Stimulated activated CD4-positive, alpha-beta T cell treated with anti-CD3 and anti-CD28 coated beads, Interleukin-1b, Interleukin-23, amount 100 ng/mL, for 1 hour (primary cell): ENCODE measurements around the gene DNAAF3.
"Not testable (repeated sequence)": the region's sequence is repeated elsewhere in the genome, so short reads cannot be mapped to it uniquely, and the experiment has no call there.

Source experiments
- DNase-seq, 2 donors: peaks; one replicate each; pipeline ENCODE4 v3.0.0-alpha.2; 2020; ENCODE audit warnings: low read depth in 2 of 2

The DNAAF3 gene

DNA sequence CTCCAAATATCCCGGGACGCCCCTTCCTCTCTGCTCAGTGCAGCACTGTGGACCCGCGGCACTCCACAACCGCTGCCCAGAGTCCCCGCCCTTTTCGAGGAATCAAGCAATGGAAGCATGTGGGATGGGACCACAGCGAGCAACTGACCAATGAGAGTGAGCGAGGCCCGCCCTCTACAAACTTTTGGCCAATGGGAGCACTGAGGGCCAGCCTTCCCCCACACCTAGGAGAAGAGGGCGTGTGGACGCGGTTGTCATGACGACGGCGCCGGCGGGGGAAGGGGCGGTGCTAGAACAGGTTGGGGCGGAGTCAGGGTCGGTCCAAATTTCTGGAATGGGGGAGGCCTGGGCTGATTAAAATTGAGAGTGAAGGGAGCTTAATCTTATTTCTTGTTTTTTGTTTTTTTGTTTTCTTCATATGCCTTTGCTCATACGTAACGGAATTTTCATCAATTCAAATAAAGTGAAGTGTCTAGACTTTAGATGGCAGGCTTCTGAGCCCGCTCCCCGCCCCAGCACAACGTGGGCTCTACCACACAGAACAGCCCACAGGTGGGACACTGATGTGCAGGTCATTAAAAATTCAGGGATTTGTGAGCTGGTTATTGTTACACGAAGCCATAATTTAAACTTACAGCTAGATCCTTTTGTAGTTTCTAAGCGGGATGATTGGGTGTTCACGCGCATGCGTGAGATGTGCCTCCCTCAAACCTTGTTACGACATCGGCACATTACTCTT lies at the start of gene DNAAF3:
DNAAF3 (minus strand) TSS at position 84 of the 739 bp plus-strand sequence. CDS start 200 bp downstream, outside the sequence.
- peak in 1 of 2 donors; percentile 54 for DNase-seq

DNA sequence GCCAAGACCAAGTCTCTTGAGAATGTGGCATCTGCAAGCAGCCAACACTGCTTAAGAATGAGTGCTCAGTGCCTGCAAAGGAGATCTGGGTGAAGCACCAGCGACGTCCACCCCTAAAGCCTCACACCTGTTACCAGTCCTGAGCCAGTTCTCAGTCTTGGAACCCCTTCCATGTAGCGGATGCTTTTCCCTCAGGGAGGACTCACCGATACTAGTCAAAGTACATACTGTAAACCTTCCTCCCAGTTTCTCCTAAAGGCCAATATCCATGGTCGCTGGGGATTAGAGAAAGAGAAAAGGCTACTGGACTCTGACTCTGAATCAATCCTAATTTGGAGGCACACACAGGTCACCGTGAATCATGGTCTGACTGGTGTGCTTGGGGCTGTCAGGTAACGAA lies 47.1 kb upstream of the DNAAF3 start:
- DNase-seq: no peak

DNA sequence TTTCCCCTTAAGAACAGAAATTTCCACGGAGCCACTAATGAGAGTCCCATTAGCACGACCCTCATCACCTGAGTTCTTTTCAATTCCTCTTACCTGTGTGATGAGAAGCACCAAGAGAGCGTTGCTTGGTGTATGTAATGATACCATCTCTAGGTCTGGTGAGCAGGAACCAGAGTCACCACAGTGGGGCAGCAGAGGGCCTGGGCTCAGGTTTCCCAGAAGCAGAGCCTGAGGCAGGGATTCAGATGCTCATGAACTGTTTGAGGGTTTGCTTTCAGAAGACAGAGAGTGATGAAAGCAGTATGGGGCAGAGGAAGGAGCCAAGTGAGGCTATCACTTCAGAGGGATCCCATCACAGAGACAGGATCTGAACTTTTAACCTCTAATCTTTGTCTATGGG lies 46.0 kb upstream of the DNAAF3 start:
- DNase-seq: no peak

DNA sequence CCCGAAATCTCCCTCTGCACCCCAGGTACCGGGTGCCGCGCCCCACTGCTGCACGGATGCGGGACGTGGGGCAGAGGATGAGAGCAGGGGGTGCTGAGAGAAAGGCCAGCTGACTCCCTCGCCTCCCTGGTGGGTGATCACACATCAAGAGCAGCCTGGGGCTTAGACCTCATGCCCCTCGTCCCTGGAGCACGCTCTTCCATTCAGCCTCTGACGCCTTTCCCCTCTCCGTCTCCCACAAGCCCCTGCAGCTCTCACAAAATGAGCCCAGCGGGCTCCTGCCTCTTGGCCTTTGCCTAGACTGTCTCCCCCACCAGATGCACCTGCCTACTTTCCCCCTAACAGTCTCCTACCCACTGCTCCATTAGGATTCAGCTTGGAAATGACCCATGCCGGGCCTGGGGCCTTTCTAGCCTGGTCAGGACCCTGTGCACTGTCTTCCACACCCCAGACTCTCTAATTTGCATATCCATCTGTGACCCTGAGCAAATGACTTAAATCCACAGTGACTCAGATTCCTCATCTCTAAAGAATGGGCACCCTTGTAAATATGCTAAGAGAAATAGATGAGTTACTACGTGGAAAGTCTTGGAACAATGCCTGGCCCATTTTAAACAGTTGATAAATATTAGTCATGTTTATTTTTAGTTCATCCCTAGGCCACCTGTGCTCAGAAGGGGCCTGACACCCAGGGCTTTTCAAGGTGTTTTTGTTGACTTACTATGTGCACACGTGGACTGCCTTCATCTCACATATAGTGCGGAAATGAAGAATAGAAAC lies 43.5 kb upstream of the DNAAF3 start:
- no peak for DNase-seq

DNA sequence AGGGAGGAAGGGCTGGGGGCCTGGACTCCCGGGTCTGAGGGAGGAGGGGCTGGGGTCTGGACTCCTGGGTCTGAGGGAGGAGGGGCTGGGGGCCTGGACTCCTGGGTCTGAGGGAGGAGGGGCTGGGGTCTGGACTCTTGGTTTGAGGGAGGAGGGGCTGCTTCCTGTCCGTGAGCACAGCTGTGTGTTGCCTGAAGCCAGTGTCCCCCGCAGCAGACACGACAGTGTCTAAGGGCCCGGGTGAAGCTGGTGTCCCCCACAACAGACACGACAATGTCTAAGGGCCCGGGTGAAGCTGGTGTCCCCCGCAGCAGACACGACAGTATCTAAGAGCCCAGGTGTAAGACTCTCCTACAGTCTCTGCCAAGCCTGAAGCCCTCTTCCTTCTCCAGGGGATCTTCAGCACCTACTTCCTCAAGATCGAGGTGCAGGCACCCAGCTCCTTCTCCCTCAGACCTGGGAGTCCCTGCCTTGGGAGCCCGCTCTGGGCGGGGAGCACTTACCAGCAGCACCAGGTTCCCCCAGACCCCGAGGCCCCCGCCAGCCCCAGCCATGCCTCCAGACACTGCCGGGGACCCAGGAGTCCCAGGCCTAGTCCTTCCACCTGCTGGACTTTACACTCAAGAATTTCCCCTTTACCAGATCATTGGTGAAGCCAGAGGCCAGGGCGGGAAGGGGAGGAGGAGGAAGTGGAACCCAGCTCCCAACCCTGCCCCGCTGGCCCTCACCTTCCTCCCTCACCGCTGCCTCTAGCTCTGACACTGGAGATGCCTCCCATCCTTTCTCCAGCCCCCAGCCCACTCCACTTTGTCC lies 42.7 kb upstream of the DNAAF3 start, which contains the start of gene PTPRH:
PTPRH (minus strand) TSS at position 622 of the 813 bp plus-strand sequence; CDS start at position 554, 68 bp downstream.
- no peak for DNase-seq

DNA sequence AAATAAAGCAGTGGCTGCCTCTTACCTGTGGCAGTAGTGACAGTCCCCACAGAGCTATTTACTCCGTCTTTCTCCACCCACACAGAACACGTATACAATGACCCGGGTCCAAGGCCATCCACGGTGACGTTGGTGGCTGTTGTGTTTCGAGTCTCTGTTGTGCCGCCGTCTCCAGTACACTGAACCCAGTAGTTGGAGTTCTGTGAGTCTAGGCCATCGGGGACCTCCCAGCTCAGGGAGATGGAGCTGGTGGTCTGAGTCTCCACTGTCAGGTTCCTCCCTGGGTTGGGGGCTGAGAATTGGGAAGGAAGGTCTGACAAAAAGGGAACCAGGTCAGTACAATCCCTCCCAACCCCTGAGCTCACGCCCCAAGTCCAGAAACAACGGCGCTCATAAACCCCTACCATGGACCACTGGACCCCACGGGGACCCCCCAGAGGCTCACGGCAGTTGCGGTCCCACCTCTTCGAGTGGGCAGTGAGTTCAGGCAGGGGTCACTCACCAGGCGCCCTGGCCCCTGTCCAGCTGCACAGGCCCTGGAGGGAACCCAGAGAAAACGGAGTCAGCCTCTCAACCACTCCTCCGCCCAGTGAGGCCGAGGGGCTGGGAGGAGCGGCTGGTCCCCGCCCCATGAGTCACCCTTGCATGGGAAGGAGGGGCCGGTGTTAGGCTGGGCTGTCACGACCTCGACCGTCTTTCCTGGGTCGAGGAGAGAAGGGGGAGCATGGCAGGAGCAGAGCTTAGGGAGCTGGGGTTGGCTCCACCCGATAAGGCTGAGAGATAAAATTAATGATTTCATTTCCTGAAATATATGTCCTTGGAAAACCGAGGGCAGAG lies 40.5 kb upstream of the DNAAF3 start:
- DNase-seq: no peak

DNA sequence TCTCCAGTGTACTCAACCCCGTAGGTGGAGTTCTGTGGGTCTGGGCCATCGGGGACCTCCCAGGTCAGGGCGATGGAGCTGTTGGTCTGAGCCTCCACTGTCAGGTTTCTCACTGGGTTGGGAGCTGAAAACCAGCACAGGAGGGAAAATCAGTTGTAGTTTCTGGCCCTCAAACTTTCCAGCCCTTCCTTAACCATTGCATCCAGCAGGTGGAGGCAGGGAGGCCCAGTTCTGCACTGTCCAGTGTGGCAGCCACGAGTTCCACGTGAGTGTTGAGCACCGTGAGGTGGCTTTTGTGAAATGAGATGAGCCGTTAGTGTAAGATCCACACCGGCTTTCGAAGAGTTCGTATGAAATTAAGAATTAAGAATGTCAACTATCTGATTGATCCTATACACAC lies 35.8 kb upstream of the DNAAF3 start:
- DNase-seq: not testable (repeated sequence)

DNA sequence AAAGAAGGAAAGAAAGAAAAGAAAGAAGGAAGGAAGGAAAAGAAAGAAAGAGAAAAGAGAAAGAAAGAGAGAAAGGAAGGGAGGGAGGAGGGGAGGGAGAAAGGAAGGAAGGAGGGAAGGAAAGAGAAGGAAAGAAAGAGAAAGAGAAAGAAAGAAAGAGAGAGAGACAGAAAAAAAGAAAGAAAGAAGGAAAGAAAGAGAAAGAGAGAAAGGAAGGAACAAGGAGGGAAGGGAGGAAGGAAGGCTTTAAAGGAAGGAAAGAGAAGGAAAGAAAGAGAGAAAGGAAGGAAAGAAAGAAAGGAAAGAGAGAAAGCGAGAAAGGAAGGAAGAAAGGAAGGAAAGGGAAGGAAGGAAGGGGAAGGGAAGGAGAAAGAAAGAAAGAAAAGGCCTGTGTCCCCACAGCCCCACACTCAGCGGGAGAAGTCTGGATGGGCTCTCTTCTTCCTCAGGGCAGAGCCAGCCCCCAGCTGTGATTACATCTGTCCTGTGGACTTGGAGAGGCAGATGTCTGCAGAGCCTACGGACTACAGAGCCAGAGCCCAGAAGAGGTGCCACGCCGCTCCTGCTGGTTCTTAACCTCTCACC lies 33.3 kb upstream of the DNAAF3 start:
- no peak for DNase-seq

DNA sequence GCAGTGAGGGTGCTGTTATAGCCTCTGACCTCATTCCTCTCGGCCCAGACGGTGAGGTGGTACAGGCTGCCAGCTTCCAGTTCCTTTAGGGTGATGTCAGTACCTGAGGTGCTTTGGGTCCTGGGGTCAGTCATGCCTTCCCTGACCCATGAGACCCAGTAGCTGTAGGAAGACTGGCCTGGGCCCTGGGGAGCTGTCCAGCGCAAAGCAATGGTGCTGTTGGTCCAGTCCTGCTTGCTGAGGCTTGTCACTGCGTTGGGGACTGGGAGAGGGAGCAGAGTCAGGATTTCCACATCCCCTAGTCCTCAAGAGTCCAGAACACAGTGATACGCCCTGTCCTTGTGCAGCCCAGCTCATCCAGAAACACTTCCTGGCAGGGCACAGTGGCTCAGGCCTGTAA lies 32.2 kb upstream of the DNAAF3 start:
- DNase-seq: no peak

DNA sequence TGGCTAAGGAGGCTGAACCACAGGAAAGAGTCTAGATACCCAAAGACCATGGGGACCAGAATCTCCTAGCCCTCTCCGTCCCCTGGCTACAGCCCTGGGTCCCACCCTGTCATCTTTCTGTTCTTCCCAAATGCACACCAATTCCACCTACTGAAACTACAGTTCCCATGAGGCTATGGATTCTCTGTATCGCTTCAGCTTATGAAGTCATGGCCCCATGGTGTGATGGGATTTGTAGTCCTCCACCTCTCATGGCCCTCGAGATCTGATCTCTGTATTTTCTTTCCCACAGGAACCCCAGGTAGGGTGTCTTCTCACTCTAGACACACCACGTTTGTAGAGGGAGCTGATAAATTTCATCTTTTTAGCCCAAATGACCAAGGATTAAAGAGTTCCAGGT lies 31.1 kb upstream of the DNAAF3 start:
- DNase-seq: no peak

DNA sequence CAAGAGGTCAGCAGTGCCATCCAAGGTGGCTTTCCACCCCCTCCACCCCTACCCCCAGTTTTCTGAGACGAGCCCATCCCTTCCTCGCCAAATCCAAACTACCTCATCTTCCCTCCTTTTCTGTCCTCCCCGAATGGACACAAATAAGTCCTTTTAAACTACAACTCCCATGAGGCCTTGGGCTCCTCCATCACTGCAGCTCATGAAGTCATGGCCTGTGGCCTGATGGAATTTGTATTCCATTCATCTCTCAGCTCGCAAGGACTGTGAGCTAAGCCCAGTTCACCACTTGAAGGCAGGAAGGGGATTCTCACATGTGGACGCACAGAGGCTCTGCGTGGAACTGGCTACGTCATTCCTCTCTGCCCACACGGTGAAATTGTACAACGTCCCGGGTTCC lies 30.4 kb upstream of the DNAAF3 start:
- DNase-seq: no peak

DNA sequence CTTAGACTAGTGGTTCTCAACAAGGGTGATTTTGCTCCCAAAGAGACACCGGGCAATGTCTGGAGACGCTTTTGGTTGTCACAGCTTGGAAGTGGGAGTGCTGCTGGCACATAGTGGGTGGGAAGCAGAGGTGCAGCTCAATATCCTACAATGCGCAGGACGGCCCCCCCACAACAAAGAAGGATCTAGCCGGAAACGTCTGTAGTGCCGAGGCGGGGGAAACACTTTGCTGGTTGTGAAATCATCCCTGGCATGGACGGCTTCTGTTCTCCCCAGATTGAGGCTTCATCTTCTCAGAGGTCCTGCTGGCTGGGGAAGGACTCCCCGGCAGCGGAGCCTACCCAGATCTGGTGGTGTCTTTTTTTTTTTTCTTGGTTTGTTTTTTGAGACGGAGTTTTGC lies 27.1 kb upstream of the DNAAF3 start:
- no peak for DNase-seq

DNA sequence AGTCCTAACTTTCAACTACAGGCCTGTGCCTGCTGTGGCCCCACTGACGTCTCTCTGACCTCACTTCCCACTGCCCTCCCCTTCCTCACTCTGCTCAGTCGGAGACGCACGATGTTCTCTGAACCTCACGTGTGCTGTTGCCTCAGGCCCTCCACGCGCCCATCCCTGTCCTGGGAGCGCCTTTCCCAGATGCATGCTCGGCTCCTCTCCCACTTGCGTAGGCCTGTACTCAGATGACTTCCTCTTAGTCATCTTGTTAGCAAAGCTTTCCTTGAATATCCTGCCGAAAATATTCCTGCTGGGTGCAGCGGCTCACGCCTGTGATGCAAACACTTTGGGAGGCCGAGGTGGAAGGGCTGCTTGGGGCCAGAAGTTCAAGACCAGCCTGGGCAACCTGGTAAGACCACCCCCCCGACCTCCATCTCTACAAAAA lies 23.0 kb upstream of the DNAAF3 start:
- DNase-seq: no peak

DNA sequence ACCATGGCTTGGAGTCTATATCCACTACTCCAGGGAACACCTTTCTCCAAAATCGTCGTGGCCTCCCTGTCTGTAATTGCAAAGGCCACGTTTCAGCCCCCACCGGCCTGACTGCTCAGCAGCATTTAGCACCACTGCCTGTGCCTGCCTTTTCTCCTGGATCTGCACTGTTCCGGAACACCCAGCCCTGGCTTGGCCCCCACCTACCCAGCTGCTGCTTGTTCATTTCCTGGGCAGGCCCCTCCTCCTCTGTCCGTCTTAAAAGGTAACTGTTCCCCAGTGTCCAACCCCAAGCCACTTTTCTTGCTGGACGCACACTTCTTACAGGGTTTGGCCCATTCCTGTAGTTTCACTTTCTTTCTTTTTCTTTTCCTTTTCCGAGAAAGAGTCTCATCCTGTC lies 22.2 kb upstream of the DNAAF3 start:
- no peak for DNase-seq

DNA sequence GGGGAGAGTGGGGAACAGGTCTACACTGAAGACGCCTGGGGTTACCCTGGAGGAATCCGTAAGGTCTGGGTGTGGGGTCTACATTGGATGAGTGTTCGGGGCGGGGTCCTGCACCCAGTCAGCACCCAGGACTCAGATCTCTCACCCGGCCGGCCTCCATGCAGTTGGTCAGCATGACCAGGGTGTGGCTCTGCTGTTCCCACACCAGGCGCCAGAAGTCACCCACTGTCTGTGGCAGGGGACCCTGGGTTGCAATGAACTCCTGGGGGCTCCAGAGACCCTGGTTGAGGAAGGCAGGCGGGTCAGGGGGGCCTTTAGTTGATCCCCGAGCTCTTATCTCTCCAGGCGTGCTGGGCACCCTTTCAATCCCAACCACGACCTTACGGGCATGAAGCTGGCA lies 19.7 kb upstream of the DNAAF3 start:
- DNase-seq: no peak

DNA sequence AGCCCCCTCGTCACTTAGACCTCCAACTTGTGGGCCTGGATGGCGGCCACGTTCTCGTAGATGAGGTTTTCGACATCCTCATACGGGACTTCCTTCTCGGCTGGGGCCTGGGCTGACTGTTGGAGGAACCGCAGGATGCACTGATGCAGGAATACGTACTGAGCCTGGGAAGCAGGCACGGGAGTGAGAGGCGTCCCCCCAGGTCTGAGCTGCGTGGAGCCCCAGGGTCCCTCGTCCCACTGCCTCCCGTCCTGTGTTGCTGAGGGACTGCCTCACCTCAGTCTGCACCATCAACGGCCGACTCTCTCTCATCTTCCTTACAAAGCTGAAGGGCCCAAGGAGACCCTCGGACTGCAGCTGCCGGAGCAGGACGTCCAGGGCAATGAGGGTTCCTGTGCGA lies 15.3 kb upstream of the DNAAF3 start:
- DNase-seq: no peak

DNA sequence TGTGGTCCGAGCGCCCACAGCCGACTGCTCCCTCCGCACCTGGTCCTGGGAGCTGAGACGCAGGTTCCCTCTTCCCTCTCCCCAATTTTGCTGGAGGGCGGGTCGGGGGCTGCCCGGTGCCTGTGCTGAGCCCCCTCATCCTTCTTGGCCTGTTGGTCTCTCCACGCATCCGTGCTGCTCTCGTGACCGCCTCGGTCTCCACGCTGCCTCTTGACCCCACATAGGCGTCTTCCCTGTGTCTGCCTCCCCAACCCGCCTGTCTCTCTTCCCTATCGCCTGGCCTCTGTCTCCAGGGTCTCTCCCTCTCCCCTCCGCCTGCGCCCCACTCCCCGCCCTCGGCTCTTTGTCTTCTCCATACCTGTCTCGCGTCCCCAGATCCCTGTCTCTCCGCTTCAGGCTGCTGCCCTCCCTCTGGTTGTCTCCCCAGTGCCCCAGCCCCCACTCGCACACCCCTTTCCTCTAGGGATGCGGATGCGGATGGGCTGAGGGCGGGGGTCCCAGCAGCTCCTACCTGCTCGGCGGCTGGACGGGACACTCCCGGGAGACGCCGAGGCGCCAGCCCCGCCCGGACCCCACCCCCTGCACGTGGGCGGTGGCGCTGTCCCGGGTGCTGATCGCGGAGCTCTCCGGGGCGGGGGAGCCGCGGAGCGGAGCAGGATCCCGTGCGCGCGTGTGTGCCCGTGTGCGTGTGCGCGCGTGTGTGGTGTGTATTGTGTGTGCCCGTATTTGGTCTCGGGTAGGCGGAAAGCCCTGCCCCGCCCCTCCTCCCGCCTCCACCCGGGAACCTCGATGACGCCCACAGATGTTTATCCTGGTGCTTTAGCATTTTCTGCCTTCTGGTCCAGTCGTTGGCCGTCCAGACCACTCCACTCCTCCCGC lies 13.4 kb upstream of the DNAAF3 start, which contains the start of gene SYT5:
SYT5 (minus strand) TSS at position 684 of the 879 bp plus-strand sequence. CDS start 1,248 bp downstream, outside the sequence.
- peak; percentile 10 to 50 for DNase-seq

DNA sequence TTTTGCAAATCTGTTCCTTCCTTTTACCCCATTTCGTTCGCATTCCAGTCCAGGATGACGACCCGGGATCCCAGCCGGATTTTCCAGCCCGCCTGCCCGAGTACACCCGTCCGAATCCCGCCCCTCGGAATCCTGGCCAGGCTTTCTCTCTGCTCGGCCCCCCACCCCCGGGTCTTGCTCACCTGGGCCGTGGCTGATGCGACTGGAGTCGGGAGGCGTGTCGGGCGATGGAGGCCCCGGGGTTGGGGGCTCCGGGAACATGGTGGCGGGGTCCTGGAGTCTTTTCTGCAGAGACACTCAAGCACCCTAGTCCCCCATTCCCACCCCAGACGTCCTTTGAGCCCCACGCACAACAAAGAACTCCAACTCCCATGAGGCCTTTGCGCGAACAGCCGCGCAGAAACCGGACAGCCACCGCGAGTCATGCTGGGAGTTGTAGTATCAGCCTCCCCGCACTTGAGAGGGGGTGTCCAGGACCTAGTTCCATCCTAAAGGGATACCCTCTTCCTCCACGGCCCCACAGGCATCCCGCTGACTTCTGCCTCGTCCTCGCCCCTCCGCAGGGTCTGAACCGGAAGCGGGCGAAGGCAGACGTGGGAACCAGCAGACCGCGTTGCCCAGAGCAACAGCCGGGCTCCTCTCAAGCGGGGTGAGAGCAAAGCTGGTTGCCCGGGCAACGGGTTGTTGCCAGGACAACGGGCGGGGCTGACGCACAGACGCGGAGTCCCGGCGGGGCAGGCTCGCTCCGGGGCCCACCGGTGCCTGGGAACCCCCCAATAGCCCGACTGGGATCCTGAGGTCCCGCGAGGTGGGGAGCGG lies 12.6 kb upstream of the DNAAF3 start:
- DNase-seq: peak; percentile 74 to 87

DNA sequence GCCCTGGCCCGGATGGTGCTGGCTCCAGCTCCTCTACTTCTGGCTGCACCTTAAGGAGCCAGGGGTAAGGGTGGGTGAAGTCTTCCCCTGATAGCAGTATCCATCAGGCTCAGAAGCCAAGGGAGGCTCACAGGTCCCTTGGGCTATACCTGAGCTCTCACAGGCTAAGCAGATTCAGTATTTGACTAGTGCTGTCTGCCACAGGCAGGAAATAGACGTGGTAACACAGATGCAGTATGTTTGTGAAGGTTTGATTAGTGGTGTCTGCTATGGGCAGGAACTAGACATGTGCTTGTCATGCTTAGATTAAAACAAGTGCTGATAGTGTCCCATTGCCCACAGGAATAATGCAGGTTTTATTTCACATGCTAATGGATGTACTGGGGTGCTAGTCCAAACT lies 9.7 kb upstream of the DNAAF3 start:
- no peak for DNase-seq
